Transverse colon (tissue), 4 donors: ENCODE data around the gene DGKE.

Experiments
- POLR2A ChIP-seq: fragments of 450-650 bp; IDR thresholded peaks from one replicate; pipeline ENCODE4 v1.6.1; 2016; ENCODE audit warnings: antibody characterized with exemption, mild to moderate bottlenecking, moderate library complexity
- POLR2AphosphoS5 ChIP-seq, 3 donors: sonication (generic); formaldehyde crosslinking; IDR thresholded peaks; one replicate each; pipeline ENCODE4 v1.6.1; 2016; ENCODE audit warnings: antibody characterized with exemption in 3 of 3
- TF ChIP-seq, protein P1 (sequence below), 5 experiments: fragments of 200-600 bp in 3 of 5; fragments of 450-650 bp in 2 of 5; sonication (generic) in 3 of 5; IDR thresholded peaks; 1 replicate in 2 of 5; 2 replicates in 3 of 5; pipeline ENCODE4 v1.5.1; 2016 to 2017; ENCODE audit warnings: antibody characterized with exemption in 5 of 5, inconsistent platforms in 3 of 5, mild to moderate bottlenecking in 2 of 5, moderate library complexity in 1 of 5

DNA sequence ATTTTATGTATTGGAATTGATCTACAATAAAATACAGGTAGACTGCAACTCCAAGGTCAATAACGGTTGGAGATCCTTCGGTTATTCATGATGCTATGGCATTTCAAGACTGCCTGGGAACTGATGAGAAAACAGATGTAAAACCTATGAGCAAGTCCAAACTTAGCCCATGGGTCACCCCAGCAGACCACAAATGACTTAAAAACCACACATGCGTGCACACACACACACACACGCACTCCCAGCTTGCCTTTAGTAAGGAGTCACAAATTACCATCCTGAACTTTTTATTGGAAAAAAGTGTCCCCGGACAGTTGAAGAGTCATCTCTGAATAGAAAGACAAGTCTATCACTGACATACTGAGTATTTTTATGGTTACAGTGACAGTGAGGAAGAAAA, 53.2 kb downstream of the DGKE start:
- TF ChIP-seq, protein P1, sequence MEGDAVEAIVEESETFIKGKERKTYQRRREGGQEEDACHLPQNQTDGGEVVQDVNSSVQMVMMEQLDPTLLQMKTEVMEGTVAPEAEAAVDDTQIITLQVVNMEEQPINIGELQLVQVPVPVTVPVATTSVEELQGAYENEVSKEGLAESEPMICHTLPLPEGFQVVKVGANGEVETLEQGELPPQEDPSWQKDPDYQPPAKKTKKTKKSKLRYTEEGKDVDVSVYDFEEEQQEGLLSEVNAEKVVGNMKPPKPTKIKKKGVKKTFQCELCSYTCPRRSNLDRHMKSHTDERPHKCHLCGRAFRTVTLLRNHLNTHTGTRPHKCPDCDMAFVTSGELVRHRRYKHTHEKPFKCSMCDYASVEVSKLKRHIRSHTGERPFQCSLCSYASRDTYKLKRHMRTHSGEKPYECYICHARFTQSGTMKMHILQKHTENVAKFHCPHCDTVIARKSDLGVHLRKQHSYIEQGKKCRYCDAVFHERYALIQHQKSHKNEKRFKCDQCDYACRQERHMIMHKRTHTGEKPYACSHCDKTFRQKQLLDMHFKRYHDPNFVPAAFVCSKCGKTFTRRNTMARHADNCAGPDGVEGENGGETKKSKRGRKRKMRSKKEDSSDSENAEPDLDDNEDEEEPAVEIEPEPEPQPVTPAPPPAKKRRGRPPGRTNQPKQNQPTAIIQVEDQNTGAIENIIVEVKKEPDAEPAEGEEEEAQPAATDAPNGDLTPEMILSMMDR (IDR thresholded peaks at IDR 0.05): no peak
- TF ChIP-seq POLR2A: no peak
- TF ChIP-seq POLR2AphosphoS5 (IDR thresholded peaks at IDR 0.05): no peak
